ENCODE results near the gene CEND1.
"Not testable (repeated sequence)": the region's sequence is repeated elsewhere in the genome, so short reads cannot be mapped to it uniquely, and the experiment has no call there.

CEND1 gene

DNA sequence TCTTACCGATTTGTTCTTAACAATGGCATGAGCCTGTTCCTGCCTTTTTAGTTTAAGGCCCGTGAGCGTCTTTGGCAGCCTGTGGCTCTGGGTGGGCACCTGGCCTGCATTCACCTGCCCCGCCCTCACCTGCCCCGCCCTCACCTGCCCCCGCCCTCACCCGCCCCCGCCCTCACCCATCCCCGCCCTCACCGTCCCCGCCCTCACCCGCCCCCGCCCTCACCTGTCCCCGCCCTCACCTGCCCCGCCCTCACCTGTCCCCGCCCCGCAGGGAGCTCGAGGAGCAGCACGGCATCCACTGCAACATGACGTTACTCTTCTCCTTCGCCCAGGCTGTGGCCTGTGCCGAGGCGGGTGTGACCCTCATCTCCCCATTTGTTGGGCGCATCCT lies 26.8 kb downstream of the CEND1 start:
- DNase-seq = no peak

DNA sequence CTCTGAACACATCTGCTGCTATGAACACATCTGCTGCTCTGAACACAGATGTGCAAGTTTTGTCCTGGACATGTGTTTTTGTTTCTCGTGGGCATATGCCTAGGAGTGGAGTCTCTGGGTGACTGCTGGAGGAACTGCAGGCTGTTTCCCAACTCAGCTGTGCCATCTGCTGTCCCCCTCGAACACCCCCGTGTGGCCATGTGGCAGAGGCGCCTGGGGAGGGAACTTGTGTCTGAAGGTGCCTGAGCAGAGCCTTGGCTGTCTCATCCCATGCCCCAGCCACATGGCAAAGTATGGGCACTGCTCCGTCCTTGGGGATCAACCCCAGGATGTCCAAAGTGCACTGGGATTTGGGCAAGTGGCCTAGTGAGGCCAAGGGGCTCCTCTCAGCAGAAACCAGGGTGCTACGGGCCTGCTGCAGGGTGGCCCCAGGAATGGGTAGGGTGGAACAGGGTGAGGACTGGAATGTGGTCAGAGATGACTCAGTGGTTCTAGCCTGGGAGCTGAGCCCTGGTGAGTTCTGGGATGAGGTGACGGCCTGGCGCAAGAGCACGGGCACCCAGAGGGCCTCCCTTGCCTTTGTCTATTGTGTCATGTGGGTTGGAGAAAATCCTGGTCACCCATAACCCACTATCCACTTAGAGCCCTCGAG lies 27.3 kb downstream of the CEND1 start:
- no peak for DNase-seq

DNA sequence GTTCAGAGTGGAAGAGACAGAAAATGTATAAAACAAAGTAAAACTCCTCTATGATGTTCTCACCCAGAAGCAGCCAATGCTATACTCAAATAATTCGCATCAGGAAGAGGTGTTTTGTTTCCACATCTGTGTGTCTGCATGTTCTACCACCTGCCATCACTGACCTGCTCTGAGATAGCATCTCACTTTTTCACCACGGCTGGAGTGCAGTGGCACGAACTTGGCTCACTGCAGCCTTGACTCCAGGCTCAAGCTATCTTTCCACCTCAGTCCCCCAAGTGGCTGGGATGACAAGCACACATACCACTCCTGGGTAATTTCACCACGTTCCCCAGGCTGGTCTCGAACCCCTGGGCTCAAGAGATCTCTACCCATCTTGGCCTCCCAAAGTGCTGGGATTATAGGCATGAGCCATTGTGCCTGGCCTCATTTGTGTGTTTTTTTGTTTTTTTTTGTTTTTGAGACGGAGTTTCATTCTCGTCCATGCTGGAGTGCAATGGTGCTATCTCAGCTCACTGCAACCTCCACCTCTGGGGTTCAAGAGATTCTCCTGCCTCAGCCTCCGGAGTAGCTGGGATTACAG lies 28.3 kb downstream of the CEND1 start:
- DNase-seq = no peak

- DNase-seq = no peak
These were observed 29.7 kb downstream of the CEND1 start for GRCh38 chr11:760236-760635.

DNA sequence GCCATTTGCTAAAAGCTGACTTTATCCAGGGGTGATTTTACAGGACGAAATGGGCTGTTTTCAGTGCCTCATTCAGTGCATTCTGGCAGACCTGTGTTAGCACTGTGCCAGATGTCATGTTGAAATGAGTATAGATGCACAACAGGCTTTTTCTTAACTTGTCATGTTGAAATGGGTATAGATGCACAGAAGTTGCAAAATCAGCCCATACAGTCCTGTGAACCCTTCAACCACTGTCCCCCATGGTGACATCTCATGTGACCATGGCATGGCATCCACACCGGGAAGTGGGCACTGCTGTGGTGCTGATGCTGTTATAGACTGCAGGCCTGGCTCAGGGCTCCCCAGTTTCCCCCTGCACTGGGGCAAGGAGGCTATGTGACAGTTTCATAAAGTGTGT lies 40.2 kb downstream of the CEND1 start:
- DNase-seq = no peak

DNA sequence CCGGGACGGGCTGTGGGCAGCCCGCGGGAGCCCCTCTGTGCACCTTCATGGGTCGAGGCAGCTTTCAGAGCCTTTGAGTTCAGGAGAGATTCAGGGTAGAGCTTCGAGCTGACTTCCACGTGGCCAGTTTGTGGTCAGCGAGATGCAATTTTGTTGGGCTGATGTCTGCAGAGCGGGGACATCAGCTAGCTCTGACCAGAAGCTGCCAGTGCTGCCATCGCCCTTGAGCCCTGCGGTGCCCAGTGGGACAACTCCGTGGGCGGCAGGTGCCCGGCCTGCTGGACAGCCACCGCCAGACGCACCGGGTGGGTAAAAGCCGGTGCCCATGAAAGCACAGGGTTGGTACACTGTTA lies 41.9 kb downstream of the CEND1 start:
- DNase-seq = no peak

DNA sequence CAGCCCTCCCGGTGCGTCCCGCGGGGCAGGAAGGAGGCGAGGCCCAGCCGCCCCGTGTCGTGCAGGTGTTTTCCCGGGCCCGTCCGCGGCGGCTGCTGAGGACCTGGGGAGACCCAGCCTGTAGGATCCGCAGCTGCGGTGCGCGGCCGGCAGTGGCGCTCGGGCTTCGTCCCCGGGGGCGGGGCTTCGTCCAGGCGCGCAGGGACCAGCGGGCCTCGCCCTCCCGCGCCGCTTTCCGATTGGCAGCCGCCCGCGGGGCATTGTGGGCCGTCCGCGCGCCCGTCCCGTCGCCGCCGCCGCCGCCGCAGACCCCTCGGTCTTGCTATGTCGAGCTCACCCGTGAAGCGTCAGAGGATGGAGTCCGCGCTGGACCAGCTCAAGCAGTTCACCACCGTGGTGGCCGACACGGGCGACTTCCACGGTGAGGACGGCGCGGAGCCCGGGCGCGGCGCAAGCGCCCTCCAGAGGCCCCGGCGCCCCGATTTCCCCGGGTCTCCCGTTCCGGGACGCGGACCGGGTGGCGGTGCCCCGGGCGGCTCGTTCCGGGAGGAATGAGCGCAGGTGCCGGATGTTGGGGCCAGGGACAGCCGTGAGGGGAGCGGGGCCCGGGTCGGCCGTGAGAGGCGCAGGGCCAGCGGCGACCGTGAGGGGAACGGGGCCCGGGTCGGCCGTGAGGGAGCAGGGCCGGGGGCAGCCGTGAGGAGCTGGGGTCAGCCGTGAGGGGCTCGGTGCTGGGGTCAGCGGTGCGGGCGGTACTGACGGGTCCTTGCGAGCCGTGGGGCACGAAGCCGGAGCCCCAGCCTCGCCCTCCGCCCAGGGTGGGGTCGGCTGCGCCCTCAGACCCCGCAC lies 42.5 kb downstream of the CEND1 start, which contains the start of gene TALDO1:
TALDO1 (plus strand) TSS at position 307 of the 849 bp plus-strand sequence; CDS start at position 325, 18 bp downstream.
- DNase-seq = peak; percentile 67 to 88

GRCh38 chr11:746289-747157 lies 43.4 kb downstream of the CEND1 start:
- DNase-seq = no peak

GRCh38 chr11:745428-745827 lies 44.5 kb downstream of the CEND1 start:
- no peak for DNase-seq

- DNase-seq = no peak
These were observed 47.2 kb downstream of the CEND1 start for GRCh38 chr11:742571-743201.

- no peak for DNase-seq
These were observed 47.7 kb downstream of the CEND1 start for GRCh38 chr11:742156-742546.

DNA sequence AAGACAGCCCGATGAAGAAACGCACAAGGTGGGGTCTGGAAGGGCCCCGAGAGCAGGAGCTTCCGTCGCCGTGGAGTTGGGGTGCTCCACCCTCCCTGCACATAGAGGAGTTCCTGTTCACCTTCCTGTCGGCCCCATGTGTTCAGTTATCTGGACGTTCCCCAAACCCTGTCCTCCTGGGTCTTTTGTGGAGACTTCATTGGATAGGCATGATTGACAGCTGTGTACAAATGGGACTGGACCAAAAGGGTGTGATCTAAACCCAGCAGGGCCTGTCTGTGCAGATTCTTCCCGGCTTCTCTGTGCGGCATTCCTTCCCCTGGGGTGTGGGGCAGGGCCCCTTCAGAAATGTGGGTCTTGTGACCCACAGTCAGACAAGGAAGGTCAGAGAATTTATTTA lies 52.0 kb downstream of the CEND1 start:
- DNase-seq = not testable (repeated sequence)

DNA sequence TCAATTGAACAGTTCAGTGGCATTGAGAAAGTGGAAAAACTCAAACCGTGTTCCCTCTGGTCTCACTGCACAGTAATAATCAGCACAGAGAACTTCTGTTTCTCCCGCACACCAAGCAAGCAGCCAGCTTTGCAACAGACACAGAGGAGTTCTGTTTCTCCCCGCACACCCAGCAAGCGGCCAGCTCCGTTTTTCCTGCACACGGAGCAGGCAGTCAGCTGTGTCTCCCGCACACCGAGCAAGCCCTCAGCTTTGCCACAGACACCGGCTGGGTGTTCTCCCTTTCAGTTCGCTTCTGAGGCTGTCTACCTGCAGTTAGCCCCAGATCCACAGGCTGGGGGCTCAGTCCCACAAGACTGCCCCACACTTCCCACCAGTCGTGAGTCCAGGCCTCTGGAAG lies 52.5 kb downstream of the CEND1 start:
- no peak for DNase-seq
